Skeletal muscle tissue (tissue), 4 donors: Measurements from ENCODE around the gene NRXN2. TPM values are rescaled to one million over a fixed set of nuclear protein-coding genes. Genes with fewer than 3 reads are reported as not detected.

Source experiments
- H3K27ac ChIP-seq: one replicate; pipeline ENCODE4 v1.7.0; 2013; ENCODE audit warnings: mild to moderate bottlenecking, low read depth, low read length, inconsistent platforms
- H3K27me3 ChIP-seq, 3 donors: one replicate each; pipeline ENCODE4 v1.7.0; 2013; ENCODE audit warnings: low read length in 3 of 3; ENCODE audit not compliant: control insufficient read depth in 3 of 3, insufficient read depth in 3 of 3
- H3K36me3 ChIP-seq, 3 donors: one replicate each; pipeline ENCODE4 v1.7.0; 2013; ENCODE audit warnings: low read length in 3 of 3; ENCODE audit not compliant: control insufficient read depth in 3 of 3, insufficient read depth in 3 of 3
- H3K4me1 ChIP-seq, 3 donors: one replicate each; pipeline ENCODE4 v1.7.0; 2013; ENCODE audit warnings: low read length in 3 of 3, mild to moderate bottlenecking in 3 of 3; ENCODE audit not compliant: control insufficient read depth in 3 of 3, insufficient read depth in 3 of 3
- H3K4me3 ChIP-seq, 3 donors: one replicate each; pipeline ENCODE4 v1.7.0; 2013; ENCODE audit warnings: low read length in 3 of 3
- H3K9ac ChIP-seq, 3 donors: one replicate each; pipeline ENCODE4 v1.7.0; 2013; ENCODE audit warnings: low read length in 3 of 3, mild to moderate bottlenecking in 3 of 3, moderate library complexity in 2 of 3, low read depth in 1 of 3
- H3K9me3 ChIP-seq, 3 donors: one replicate each; pipeline ENCODE4 v1.7.0; 2013; ENCODE audit warnings: low read length in 3 of 3; ENCODE audit not compliant: control insufficient read depth in 3 of 3
- total RNA-seq: library from RNA; depleted of rRNA; stranded (reverse); fragments of >200 nt; gene quantifications from one replicate; pipeline ENCODE4 v1.2.3, GENCODE V29; 2014
- donor health status: Osteomylitis.

Gene NRXN2
- total RNA-seq, 1 donor from 2014 or later: 9.4 TPM

DNA sequence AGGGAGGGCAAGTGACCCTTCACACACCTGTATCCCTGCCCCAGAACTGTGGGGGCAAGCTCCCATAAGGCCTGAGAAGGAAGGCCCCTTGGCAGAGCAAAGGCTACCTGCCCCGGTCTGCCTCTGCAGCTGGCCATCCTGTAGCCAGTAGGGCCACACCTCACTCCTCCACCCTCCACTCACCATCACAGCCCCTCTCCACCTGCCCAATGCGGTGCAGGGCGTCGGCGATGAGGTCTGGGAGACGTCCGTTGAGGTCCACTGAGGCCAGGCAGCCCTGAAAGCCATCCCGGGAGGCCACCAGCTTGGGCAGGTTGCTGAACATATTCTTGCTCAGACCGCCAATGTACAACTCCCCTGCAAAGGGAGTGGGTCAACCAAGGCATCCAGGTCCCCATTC is 74.4 kb downstream of the NRXN2 start:
- H3K4me3 ChIP-seq: no peak overlapping the region
- H3K27me3 ChIP-seq: peaks cover 18 to 41% (median 29%) of the 10 kb centered on the region in 3 donors

DNA sequence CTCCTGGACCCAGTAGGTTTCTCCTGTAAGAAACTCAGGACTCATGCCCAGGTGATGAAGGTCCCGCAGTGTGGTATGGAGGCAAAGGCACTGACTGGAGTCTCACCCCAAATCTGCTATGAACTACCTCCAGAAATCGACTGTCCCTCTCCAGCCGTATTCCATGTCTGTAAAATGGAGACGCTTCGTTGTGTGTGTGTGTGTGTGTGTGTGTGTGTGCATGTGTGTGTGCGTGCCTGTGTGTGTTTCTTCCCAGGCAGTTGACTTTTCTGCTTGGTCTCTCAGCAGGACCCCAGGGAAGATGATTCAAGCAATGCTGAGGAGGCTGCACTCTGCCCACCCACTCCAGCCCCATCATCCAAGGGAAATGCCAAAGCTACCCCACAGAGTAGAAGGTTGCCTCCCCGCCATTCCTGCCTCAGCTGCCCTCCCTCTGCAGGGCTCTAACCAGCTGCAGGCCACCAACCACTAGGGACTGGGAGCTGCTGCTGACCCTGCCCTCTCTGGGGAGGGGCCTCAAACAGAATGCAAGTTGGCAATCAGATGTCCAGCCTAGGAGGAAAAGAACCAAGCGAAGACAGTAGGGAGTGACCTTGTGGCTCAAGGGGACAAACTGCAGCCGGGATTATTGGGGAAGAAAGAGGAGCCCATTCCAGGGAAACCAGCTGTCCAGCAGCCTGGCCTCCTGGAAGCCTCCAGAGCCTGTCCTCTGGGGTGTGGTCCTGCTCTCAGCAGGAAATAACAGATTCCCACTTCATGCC is 75.8 kb downstream of the NRXN2 start:
- H3K27me3 ChIP-seq: peaks cover 20 to 44% (median 37%) of the 10 kb centered on the region in 3 donors
- H3K36me3 ChIP-seq: no peaks in the 10 kb centered on the region
- H3K4me3 ChIP-seq: no peak overlapping the region
- no peaks in the 10 kb centered on the region for H3K9me3 ChIP-seq
- H3K27ac ChIP-seq: no peak overlapping the region
- H3K4me1 ChIP-seq: peaks cover 2 to 3% (median 3%) of the 10 kb centered on the region in 3 donors
- no peak overlapping the region for H3K9ac ChIP-seq

More for the DNA sequence above, 74.4 kb downstream of the NRXN2 start:
- Histone ChIP-seq H3K9me3 (no peaks in the 10 kb centered on the region), H3K27ac (no peak overlapping the region), H3K4me1 (peaks cover 5 to 9% (median 6%) of the 10 kb centered on the region in 3 donors), H3K9ac (no peak overlapping the region), H3K36me3 (no peaks in the 10 kb centered on the region)

DNA sequence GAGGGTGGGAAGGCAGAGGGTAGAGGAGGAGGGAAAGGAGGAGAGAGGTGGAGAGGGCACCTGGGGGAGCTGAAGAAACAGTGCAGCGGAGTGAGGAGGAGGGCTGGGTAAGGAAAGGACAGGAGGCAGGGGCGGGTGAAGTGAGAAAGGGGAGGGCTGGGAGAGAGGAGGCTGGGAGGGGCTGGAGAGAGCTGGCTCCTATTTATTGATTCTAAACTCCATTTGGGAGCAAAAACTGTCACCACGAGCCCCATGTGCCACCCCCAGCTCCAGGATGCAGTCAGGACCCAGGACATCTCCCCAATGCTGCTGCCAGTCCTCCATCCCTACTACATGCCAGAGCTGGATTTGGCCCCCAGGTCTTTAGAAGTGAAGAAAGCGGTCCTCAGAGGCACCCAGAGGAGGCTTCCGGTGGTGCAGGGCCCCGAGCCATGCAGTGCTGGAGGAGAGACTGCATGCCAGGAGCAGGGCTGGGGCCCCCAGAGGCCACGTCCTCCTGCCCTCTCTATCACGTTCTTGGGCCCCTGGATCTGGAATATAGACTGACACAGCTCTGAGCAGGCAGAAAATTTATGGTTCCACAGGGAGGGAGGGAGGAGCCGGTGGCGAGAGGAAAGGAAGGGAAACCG is 78.2 kb downstream of the NRXN2 start:
- H3K36me3 ChIP-seq: no peaks in the 10 kb centered on the region
- H3K4me3 ChIP-seq: no peak overlapping the region
- H3K4me1 ChIP-seq: peaks cover 2 to 3% (median 3%) of the 10 kb centered on the region in 3 donors
- H3K27ac ChIP-seq: no peak overlapping the region
- H3K9me3 ChIP-seq: no peaks in the 10 kb centered on the region
- no peak overlapping the region for H3K9ac ChIP-seq
- peaks cover 44 to 50% (median 49%) of the 10 kb centered on the region in 3 donors for H3K27me3 ChIP-seq

DNA sequence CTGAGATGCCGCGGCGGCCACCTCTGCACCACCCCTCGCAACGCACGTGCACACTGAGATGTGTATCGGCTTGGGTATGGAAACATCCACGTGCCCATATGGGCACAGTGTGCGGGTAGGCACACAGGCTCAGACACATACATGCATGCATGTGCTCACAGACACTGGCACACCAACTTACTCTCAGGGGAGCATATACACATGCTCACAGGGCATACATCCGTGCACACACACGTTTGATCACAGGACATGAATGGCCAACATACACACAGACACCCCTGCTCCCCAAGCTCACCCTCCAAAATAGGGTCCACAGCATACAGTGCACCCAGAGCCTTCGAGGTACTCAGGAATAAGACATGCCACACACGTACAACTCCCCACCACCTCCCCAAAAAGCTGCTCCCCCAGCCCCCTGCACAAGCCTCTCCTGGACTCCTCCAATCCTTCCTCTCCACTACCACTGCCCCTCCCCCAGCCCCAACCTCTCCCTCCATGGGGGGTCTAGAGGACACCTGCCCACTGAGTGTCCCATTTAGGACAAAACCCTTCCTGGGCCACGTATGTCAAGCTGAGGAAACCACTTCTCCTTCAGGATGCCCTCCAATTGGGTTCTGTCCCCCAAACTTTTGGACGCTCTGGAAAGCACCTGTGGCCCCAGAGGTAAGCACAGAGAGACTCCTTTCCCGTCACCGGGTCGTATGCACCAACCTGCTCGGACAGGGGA is 78.9 kb downstream of the NRXN2 start:
- H3K27me3 ChIP-seq: peaks cover 50 to 52% (median 51%) of the 10 kb centered on the region in 3 donors
- no peak overlapping the region for H3K9ac ChIP-seq
- H3K27ac ChIP-seq: no peak overlapping the region
- H3K4me1 ChIP-seq: no peaks in the 10 kb centered on the region
- H3K4me3 ChIP-seq: peak overlapping the region in 1 of 3 donors; percentile 22
- H3K36me3 ChIP-seq: no peaks in the 10 kb centered on the region
- no peaks in the 10 kb centered on the region for H3K9me3 ChIP-seq

DNA sequence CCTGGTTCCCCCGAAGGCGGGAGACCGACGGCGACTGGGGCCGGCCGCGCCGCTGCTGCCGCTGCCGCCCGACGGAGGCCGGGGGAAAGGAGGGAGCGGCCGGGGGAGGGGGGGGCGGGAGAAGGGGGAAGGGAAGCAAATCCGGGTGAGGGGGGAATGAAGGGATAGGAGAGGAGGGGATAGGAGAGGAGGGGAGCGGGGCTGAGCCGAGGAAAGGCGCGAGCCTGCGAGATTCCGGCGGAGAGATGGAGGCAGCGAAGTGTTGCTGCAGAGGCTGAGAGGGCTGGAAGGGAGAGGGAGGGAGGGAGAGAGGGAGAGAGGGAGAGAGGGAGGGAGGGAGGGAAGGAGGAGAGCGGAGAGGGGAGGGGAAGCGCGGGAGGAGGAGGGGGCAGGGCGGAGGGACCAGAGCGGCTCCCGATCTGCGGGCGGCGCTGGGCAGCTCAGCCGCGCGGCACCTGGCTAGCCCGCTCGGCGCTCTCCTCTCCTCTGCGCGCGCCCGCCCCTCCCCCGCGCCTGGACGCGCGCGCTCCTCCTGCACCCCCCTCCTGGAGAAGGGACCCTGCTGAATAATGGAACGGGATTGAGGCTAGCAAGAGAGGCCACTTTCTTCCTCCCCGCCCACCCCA is 79.6 kb downstream of the NRXN2 start:
- no peak overlapping the region for H3K4me3 ChIP-seq

DNA sequence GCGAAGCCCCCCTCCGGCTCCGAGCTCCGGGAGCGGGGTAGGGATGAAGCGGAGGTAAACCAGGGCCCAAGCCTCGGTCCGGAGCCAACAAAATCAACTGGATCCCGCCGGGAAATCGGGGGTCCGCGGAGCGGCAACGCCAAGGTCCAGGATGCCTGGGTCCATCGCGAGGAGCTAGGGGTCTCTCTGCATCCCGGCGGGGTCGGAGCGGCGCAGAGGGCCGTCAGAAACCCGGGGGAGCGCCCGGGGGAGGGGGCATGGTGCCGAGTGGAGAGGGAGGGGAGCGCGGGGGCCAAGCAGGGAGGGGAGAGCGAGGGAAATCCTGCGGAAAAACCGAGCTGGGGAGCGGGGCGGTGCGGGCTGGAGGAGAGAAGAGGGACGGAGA is 80.1 kb downstream of the NRXN2 start:
- H3K4me3 ChIP-seq: no peak overlapping the region
- peaks cover 50 to 59% (median 53%) of the 10 kb centered on the region in 3 donors for H3K27me3 ChIP-seq
- H3K36me3 ChIP-seq: no peaks in the 10 kb centered on the region
- no peaks in the 10 kb centered on the region for H3K9me3 ChIP-seq
- H3K4me1 ChIP-seq: no peaks in the 10 kb centered on the region
- H3K9ac ChIP-seq: no peak overlapping the region
- no peak overlapping the region for H3K27ac ChIP-seq

More for the DNA sequence above, 79.6 kb downstream of the NRXN2 start:
- Histone ChIP-seq H3K27me3 (peaks cover 52 to 55% (median 54%) of the 10 kb centered on the region in 3 donors), H3K27ac (no peak overlapping the region), H3K4me1 (no peaks in the 10 kb centered on the region), H3K9me3 (no peaks in the 10 kb centered on the region), H3K9ac (no peak overlapping the region), H3K36me3 (no peaks in the 10 kb centered on the region)

DNA sequence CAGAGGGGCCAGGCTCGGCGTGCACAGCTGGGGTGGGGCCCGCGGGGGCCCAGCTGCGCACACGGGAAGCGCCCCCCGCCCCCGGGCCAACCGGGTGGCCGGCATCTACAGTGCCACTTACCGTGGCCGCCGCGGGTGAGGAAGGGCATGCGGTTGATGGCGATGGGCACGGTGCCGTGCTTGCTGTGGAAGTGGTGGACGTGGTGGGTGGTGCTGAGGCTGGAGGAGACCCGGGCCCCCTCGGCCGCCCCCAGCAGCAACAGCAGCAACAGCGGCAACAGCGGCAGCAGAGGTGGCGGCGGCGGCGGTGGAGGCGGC is 80.6 kb downstream of the NRXN2 start:
- no peaks in the 10 kb centered on the region for H3K9me3 ChIP-seq
- no peak overlapping the region for H3K4me3 ChIP-seq
- H3K9ac ChIP-seq: no peak overlapping the region
- peaks cover 0 to 2% (median 0%) of the 10 kb centered on the region in 3 donors for H3K4me1 ChIP-seq
- no peak overlapping the region for H3K27ac ChIP-seq
- no peaks in the 10 kb centered on the region for H3K36me3 ChIP-seq
- peaks cover 51 to 62% (median 56%) of the 10 kb centered on the region in 3 donors for H3K27me3 ChIP-seq

DNA sequence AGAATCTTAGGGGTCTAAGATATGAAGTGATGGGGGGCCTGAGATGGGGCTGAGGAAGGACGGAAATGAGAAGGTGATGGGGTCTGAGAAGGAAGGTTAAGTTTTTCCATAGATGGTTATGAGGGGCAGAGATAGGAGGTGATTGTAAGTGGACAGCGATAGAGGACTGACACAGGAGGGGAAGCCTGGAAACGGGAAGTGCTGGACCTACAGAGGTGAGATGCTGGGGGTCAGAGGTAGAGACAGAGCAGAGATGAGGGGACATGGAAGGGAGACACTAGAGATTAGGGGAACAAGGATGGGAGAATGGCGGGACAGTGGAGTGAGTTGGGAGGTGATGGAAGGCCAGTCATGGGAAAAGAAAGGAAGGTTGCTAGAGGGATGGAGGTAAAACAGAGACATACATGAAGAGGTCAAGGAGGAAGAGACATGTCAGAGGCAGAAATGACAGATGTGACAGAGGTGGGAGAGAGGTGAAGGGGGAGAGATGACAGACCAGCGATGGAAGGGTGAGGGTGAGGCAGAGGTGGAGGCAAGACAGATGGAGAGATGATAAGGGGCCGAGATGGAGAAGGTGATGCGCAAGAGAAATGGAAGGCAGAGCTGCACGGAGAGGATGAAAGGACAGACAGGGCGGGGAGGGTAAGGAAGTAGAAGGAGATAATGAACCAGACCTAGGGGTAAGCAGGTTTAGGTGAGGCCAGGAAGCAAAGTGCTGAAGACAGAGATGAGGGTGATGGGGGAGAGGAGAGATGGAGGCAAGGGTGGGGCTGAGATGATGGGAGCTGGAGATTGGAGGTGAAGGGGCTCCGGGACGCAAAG is 81.2 kb downstream of the NRXN2 start:
- Histone ChIP-seq H3K27me3 (peaks cover 56 to 64% (median 62%) of the 10 kb centered on the region in 3 donors), H3K9ac (no peak overlapping the region), H3K36me3 (no peaks in the 10 kb centered on the region), H3K27ac (no peak overlapping the region), H3K4me1 (peaks cover 0 to 2% (median 0%) of the 10 kb centered on the region in 3 donors), H3K4me3 (no peak overlapping the region), H3K9me3 (no peaks in the 10 kb centered on the region)

DNA sequence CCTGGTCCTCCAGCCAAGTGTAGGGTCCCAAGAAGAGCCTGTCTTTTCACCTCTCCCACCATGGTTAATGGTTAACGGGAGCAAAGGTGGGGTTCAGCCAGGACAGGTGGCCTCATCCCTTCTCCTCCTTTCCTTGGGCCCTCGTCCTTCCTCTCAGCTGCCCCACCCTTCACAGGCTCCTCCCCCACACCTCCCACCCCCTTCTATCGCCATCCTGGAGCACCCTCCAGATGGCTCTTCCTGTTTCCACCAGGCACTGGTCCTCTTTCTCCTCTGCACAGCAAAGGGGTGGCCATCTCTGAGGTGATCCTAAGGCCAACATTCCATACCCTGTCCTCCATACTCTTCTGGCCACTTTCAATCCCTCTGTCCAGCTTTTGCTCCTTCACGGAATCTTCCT is 83.1 kb downstream of the NRXN2 start:
- H3K9ac ChIP-seq: no peak overlapping the region
- no peak overlapping the region for H3K4me3 ChIP-seq
- H3K4me1 ChIP-seq: peaks cover 0 to 2% (median 0%) of the 10 kb centered on the region in 3 donors
- peaks cover 57 to 66% (median 63%) of the 10 kb centered on the region in 3 donors for H3K27me3 ChIP-seq
- H3K9me3 ChIP-seq: no peaks in the 10 kb centered on the region
- H3K27ac ChIP-seq: no peak overlapping the region
- H3K36me3 ChIP-seq: no peaks in the 10 kb centered on the region
